ENCODE results near the gene AIF1.

AIF1 gene

DNA sequence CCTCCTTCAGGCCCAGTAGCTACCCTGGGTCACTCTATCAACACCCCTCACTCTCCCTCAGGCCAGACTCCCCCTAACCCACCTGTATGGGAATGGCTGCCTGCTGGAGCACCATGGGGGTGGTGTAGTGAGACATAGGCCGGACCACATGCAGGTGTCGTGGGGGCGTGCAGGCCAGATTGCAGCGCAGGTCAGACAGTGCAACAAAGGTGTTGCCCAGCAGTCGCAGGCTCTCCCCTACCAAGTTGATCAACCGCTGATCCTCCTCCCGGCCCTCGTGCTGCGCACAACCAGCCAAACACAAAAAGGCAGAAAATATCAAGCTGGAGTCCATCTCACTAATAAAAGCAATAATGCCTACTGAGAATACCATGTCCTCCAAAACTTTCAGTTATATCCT is 30.3 kb downstream of the AIF1 start:
- DNase-seq: no peak

GRCh38 chr6:31651602-31652191 is 36.7 kb downstream of the AIF1 start:
- DNase-seq: peak; percentile 57

DNA sequence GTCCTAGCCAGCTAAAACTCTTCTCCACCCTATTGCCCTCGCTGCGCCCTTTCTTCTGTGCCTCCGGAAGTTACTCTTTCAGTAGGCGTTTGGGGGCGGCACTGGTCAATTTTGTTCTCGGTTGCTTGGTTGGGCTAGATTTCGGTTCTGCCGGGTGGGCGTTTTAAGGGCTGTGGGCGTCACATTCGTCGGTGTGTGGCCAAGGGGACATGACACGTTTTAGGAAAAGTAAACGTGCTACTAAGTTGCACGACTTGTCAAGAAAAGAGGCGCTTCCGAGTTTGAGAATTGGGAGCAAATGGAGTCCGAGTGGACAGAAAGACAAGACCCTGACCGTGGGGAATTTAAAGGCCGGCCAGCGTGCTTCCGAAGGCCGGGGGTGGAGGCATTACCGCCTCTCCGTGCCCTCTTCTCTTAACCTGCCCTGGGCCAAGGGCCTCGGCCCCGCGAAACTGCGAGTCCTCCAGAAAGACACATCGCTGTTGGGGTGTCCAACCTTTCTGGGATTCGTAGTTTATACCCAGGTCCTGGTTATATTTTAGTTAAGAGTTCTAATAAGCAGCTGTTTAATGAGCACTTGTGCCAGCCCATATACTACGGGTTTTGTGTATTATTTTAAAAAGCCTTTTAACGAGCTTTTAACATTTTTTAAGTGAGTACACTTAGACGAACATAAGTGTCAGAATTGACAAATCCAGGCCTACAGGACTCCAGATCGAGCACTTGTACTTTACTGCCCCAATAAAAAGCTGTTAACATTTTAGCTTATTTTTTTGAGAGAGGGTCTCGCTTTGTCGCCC is 38.1 kb downstream of the AIF1 start:
- DNase-seq: peak; percentile 93

DNA sequence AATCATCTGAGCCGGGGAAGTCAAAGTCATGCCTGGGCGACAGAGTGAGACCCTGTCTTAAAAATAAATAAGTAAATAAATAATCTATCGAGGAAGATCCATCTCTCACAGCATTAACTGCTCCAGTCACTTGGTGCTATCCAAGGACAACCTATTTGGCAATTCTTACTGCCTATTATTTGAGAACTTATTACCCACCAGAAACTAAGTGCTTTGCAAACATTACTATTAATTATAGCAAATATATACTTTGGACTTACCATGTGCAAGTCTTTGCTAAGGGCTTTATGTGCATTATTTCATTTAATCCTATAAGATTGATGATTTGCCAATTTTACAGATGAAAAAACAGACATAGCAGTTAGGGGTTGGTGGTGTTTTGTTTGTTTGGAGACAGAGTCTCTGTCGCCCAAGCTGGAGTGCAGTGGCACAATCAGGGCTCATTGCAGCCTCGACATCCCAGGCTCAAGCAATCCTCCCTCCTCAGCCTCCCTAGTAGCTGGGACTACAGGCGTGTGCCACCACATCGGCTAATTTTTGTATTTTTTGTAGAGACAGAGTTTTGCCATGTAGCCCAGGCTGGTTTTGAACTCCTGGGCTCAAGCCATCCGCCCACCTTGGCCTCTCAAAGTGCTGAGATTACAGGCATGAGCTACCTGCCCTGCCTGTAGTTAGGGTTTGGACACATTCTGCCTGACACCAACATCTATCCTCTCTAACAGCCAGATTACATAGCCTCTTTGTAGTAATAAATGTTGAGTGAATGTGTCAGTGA is 39.7 kb downstream of the AIF1 start:
- no peak for DNase-seq

DNA sequence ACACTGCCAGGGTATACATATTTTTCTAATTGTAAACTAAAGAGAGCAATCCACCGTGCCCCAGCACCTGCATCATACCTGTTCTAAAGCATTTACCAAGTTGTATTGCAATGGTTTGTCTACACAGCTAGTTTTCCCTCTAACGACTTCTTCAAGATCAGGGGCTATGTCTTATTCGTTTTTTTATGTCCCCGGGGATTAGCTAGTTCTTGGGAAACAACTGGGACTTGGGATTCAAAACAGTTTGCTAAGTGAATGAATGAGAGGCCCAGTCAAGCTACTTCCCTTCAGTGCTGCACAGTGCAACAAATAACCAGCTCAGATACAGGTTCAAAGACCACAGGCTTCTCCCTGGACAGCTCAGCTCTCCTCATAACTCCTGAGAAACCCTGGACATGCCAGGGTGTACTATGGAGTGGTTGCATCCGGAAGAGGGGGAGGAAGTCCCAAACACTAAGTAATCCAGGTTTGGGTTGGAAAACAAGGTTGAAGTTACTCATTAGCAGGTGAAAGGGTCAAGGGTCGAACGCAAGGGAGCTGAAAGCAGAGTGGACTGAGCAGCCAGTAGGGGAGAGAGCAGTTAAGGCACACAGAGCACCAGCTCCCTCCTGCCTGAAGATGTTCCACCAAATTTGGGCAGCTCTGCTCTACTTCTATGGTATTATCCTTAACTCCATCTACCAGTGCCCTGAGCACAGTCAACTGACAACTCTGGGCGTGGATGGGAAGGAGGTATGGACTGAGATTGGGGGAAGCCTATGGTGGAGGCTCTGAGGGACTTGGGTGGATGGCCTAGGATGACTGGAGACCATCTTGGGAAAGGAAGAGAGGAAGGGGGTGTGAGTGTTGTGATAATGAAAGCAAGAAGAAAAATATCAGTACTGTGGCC is 40.6 kb downstream of the AIF1 start, which contains the start of gene APOM:
Gene APOM, plus strand, starts transcription at position 546 of the 889 bp plus-strand sequence. Its CDS starts 73 bp downstream, at position 619.
- DNase-seq: no peak

DNA sequence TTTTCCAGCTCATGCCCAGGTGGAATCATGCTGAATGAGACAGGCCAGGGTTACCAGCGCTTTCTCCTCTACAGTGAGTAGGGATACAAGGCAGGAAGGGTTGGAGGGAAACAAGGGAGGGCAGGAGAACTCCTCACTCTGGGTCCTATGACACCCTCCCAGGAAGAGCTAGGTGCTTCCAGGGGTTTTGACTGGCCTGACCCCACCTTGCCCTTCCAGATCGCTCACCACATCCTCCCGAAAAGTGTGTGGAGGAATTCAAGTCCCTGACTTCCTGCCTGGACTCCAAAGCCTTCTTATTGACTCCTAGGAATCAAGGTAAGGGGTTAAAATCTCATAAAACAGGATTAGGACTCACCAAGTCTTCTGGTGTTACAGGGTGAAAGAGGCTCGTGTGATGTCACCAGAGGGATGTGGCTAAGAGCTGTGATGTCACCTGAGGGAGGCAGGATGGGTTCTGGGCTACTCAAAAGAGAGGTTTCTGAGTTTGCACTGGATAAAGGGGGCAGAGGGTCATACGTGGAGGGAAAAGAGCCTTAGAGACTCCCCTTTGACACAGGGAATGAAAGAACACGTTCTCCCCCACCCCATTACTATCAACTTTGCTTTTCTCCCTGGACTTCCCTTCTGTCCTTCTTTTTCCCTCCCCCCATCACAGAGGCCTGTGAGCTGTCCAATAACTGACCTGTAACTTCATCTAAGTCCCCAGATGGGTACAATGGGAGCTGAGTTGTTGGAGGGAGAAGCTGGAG is 42.5 kb downstream of the AIF1 start:
- DNase-seq: no peak

DNA sequence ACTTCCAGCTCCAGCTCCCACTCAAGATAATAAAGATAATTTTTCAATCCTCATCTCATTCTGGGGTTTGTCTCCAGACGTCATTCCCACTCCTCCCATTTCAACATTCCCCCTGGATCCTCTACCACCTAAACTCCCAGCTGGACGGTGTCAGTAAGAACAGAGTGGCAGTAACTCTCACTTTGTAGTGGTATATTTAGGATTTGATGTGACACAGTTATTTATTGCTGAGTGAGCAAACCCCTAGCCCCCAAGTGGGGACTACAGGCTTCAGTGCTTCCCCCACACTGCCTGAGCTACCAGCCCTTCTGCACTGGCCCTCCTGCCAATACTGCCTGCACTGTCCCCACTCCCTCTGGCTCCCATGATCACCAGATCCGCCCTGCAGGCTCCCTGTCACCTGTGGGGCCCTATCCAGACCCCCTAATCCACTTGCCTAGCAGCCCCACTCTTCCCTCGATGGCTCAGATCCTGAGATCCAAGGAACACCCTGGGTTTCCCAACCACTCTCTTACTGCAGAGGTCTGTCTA is 43.2 kb downstream of the AIF1 start:
- no peak for DNase-seq

GRCh38 chr6:31658983-31659648 is 44.1 kb downstream of the AIF1 start:
- DNase-seq: no peak

DNA sequence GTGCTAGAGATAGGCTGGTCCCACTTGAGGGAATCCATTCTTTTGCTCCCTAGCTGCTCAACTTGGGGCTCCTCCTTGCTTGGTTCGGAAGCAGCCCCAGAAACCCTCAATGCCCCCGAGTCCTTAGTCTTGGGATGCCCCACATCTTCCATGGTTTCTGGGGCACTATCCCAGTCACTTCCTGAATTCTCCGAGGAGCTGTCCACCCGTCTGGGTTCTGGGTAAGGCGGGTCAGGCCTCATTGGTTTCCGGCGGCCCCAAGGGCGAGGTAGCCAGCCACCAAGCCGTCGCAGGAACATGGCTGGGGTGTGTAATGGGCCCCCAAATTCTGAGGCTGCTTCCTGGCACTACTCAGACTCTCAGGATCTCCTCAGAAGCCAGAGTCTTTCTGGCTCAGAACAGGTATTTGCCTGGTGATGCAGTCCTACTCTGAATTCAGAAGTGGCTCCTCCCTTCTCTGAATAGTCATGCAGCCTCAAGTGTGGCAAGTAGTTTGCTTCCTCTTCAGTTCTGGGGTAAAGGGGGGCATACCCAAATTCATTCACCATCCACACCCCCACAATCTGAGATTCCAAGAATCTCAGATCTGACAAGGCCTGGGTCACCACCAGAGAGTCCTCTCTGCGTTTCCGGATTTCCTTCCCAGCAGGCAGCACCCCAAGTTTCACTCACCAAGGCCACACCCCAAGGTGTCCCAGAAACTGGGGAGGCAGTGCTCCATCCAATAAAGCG is 44.8 kb downstream of the AIF1 start:
- no peak for DNase-seq

- peak; percentile 76 for DNase-seq
Measured at GRCh38 chr6:31660381-31661261, 45.6 kb downstream of the AIF1 start, which contains the start of gene C6orf47. Gene C6orf47 (minus strand): TSS chr6:31660778. CDS start chr6:31659947, 831 bp downstream.

DNA sequence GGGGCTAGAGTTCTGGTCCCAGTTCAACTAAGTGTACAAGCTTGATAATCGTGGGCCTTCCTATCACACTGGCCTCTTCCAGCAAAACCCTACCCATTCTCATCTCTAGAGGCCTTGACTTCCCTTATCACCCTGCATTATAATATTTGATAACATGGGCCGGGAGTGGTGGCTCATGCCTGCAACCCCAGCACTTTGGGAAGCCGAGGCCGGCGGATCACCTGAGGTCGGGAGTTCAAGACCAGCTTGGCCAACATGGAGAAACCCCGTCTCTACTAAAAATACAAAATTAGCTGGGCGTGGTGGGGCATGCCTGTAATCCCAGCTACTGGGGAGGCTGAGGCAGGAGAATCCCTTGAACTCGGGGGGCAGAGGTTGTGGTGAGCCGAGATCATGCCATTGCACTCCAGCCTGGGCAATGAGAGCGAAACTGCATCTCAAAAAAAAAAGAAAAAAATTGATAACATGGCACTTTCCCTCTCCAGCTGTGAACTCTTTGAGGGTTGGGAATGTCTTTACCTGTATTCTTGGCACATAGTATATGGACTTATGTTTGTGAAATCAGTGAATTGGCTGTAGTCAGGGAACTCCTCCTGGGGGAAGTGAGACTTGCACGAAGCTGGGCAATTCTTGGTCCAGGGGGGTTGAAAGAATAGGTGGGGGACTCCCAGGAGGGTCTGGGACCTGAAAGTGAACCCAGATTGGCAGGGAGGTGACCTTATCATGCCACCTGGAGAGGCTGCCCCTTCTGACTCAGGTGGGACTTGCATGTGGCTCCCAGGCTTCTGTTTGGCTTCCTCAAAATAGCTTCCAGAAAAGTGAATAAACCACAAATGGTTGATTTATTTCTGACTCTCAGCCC is 46.5 kb downstream of the AIF1 start:
- DNase-seq: no peak

DNA sequence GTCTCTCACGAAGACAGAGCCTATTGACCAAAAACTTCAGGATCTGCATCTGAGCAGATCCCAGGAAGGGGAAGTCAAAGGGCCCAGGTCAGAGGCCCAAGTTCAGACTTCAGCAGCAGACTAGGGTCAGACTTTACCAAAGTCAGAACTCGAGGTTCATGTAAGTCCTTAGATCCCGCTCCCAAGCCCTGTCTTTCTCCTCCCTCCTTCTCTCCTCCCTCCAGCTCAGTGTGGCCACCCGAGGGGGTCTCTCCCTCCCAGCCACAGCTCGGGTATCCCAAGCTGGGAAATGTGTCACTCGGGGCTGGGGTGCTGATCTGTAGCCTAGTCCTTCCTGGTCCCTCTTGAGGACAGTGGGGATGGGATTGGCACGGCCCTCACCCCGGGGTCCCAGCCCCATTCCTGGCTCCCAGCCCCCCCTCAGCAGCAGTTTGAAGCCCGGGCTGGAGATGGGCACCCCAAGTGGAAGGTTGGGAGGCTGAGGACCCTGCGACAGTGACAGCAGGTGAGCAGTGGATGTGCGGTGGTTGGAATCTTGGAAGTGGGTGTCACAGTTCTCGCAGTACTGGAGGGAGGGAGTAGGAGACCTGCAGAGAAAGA is 47.2 kb downstream of the AIF1 start:
- no peak for DNase-seq

- DNase-seq: peak; percentile 41
Measured at GRCh38 chr6:31663126-31663960, 48.3 kb downstream of the AIF1 start.

- DNase-seq: peak; percentile 76
Measured at GRCh38 chr6:31663961-31664789, 49.1 kb downstream of the AIF1 start.

DNA sequence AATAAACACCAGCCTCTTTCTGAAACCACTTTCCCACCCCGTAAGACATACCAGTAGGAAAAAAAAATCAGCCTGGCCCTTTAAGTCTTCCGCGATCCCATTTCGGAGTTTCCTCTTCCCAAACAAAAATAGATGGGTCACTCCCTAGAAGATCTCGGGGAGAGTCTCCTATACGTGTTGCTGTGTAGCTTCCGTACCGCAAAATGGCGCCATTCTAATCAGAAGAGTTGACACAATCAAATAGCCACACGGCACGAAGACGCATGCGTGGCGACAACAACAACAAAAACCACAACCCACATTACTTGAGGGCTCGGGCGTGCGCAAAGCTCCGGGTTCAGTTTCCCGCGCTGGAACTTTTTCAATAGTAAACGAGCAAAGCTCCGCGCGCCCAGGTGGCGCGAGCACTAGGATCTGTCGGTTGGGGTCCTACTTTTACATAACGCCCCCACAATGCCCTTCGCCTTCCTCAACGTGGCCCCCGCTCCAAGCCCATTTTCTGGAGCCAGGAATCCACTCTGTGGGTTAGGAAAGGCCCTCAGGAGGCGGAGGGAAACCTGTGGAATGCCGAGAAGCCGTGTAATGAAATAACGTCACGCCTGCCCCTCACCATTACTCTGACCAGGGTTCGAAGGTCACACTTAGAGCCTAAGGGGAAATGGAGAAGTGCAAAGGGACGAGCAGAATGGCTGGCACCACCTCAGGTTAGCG is 49.9 kb downstream of the AIF1 start, which contains the start of gene GPANK1:
Gene GPANK1, minus strand, starts transcription at position 208 of the 711 bp plus-strand sequence. CDS start 519 bp downstream, outside the sequence.
- peak; percentile 94 for DNase-seq
